GM23248 (cell line): Measurements from ENCODE around the gene PTPRD.

Source experiments
- EZH2 ChIP-seq: fragments of 200-600 bp; sonication (generic); IDR thresholded peaks from 2 replicates; pipeline ENCODE4 v1.6.1; 2018; ENCODE audit warnings: antibody characterized with exemption, mild to moderate bottlenecking; ENCODE audit not compliant: insufficient read depth, poor library complexity, severe bottlenecking
- EZH2phosphoT487 ChIP-seq: fragments of 200-600 bp; sonication (generic); IDR thresholded peaks from 2 replicates; pipeline ENCODE4 v1.6.1; 2018; ENCODE audit warnings: antibody characterized with exemption, moderate library complexity, mild to moderate bottlenecking, low read depth; ENCODE audit not compliant: insufficient read depth

DNA sequence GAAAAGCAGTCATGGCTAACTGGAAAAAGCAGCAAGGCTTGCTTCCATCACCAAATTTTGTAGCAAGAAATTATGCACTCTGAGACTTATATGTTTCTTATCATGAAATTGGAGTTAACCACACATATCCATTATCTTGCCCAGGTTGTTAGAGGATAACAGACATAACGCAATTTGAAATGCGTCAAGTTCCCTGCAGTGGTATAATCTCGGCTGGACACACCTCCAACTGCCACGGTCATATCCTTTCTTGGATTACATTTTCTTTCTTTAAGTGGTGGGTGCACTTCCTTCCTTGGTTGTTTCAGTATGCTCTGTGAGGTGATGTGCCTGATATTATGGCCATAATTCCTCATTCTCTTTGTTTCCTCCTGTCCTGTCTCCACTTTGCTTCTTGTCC lies 2118.2 kb downstream of the PTPRD start:
- TF ChIP-seq EZH2 (no peak), EZH2phosphoT487 (no peak)
